H1 (cell line): ENCODE results near the gene RAD51B. TPM values are rescaled to one million over a fixed set of nuclear protein-coding genes. Genes with fewer than 3 reads are reported as not detected.

Experiments used
- CTCF ChIA-PET: fragments of 300-600 bp; sonication (Branson Sonifier 250); formaldehyde crosslinking; loops from one replicate; lab custom pipeline; 2021; ENCODE audit not compliant: partially characterized antibody; lab: Charles Lee
- POLR2A ChIA-PET: fragments of 300-600 bp; sonication (Branson Sonifier 250); formaldehyde crosslinking; loops from one replicate; lab custom pipeline; 2021; ENCODE audit warnings: inconsistent platforms; ENCODE audit not compliant: partially characterized antibody; lab: Charles Lee
- DNase-seq, 2 experiments: peaks; one replicate each; pipeline versions ENCODE4 v3.0.0 to v3.0.0-alpha.2; 2010 to 2022; ENCODE audit warnings: low spot score in 2 of 2, low read depth in 1 of 2, mixed read lengths in 1 of 2
- FAIRE-seq: peaks from 2 replicates; lab custom pipeline; 2011; peaks lifted over from hg19 to GRCh38; lab: Jason Lieb, UNC
- H2AFZ ChIP-seq: 2 replicates; pipeline ENCODE4 v1.8.1; 2012; ENCODE audit warnings: low read length, inconsistent platforms
- H2AK5ac ChIP-seq: 2 replicates; pipeline ENCODE4 v1.6.1; 2013; ENCODE audit warnings: low read depth, low read length
- H2BK120ac ChIP-seq: replicated peaks from 2 replicates; pipeline ENCODE3; 2013; ENCODE audit warnings: low read depth, low read length, inconsistent platforms
- H2BK12ac ChIP-seq: 2 replicates; pipeline ENCODE4 v1.6.1; 2013; ENCODE audit warnings: low read depth, low read length
- H2BK15ac ChIP-seq: 2 replicates; pipeline ENCODE4 v1.6.1; 2013; ENCODE audit warnings: low read length
- H2BK20ac ChIP-seq: 2 replicates; pipeline ENCODE4 v1.6.1; 2013; ENCODE audit warnings: low read length
- H2BK5ac ChIP-seq: 2 replicates; pipeline ENCODE4 v1.6.1; 2013; ENCODE audit warnings: low read depth, low read length
- H3K14ac ChIP-seq: 2 replicates; pipeline ENCODE4 v1.6.1; 2013; ENCODE audit warnings: inconsistent platforms; ENCODE audit not compliant: insufficient read length
- H3K18ac ChIP-seq: 2 replicates; pipeline ENCODE4 v1.6.1; 2013; ENCODE audit warnings: low read length; ENCODE audit errors: extremely low read depth
- H3K23ac ChIP-seq: 2 replicates; pipeline ENCODE4 v1.6.1; 2013; ENCODE audit warnings: inconsistent platforms; ENCODE audit not compliant: insufficient read length
- H3K23me2 ChIP-seq: 2 replicates; pipeline ENCODE4 v1.6.1; 2013; ENCODE audit warnings: low read depth, low read length
- H3K27ac ChIP-seq: 2 replicates; pipeline ENCODE4 v1.6.1; 2011; ENCODE audit warnings: low read depth, low read length, inconsistent platforms
- H3K27me3 ChIP-seq, 4 experiments: replicated peaks in 1 of 4; 1 replicate in 1 of 4; 2 replicates in 3 of 4; pipeline versions ENCODE4 v1.6.1 to v1.8.1; 2011 to 2013; ENCODE audit warnings: low read length in 3 of 4, mild to moderate bottlenecking in 3 of 4, inconsistent platforms in 2 of 4, mixed read lengths in 2 of 4, moderate library complexity in 1 of 4; ENCODE audit not compliant: control insufficient read depth in 3 of 4, insufficient read depth in 3 of 4; ENCODE audit errors: extremely low read depth in 1 of 4
- H3K36me3 ChIP-seq, 4 experiments: 2 replicates each; pipeline versions ENCODE4 v1.6.1 to v1.8.1; 2011 to 2013; ENCODE audit warnings: mild to moderate bottlenecking in 4 of 4, low read length in 3 of 4, moderate library complexity in 2 of 4, control low read depth in 1 of 4, inconsistent platforms in 1 of 4; ENCODE audit not compliant: insufficient read depth in 4 of 4, control insufficient read depth in 2 of 4
- H3K4ac ChIP-seq: replicated peaks from 2 replicates; pipeline ENCODE3; 2013; ENCODE audit warnings: low read length, low read depth, mixed read lengths, inconsistent platforms; ENCODE audit not compliant: insufficient read length
- H3K4me1 ChIP-seq, 4 experiments: replicated peaks in 1 of 4; 1 replicate in 1 of 4; 2 replicates in 3 of 4; pipeline versions ENCODE4 v1.6.1 to v1.8.1; 2011 to 2013; ENCODE audit warnings: low read length in 3 of 4, inconsistent platforms in 2 of 4, mixed read lengths in 1 of 4; ENCODE audit not compliant: insufficient read depth in 4 of 4, control insufficient read depth in 3 of 4
- H3K4me2 ChIP-seq, 2 experiments: 2 replicates each; pipeline versions ENCODE4 v1.6.1 to v1.8.1; 2011 to 2013; ENCODE audit warnings: low read depth in 2 of 2, low read length in 2 of 2, control low read depth in 1 of 2, inconsistent platforms in 1 of 2, mild to moderate bottlenecking in 1 of 2; ENCODE audit not compliant: insufficient read depth in 1 of 2
- H3K4me3 ChIP-seq, 4 experiments: fragments of 200-600, 300-600 bp in 1 of 4; sonication (generic), shearing (Covaris generic), sonication (Bioruptor Twin) in 1 of 4; 2 replicates each; pipeline versions ENCODE4 v1.5.1 to v1.8.1; 2011 to 2016; ENCODE audit warnings: low read length in 4 of 4, low read depth in 3 of 4, control low read depth in 2 of 4, inconsistent platforms in 2 of 4, mild to moderate bottlenecking in 2 of 4, mixed read lengths in 1 of 4, moderate library complexity in 1 of 4; ENCODE audit not compliant: insufficient read depth in 2 of 4; ENCODE audit errors: extremely low read depth in 1 of 4
- H3K56ac ChIP-seq: replicated peaks from 2 replicates; pipeline ENCODE3; 2013; ENCODE audit warnings: low read depth, mild to moderate bottlenecking, mixed read lengths, low read length, inconsistent platforms; ENCODE audit not compliant: insufficient read length
- H3K79me1 ChIP-seq: 2 replicates; pipeline ENCODE4 v1.6.1; 2013; ENCODE audit warnings: low read depth, low read length, control low read depth
- H3K79me2 ChIP-seq, 2 experiments: 2 replicates each; pipeline versions ENCODE4 v1.6.1 to v1.8.1; 2012 to 2013; ENCODE audit warnings: low read length in 2 of 2, mild to moderate bottlenecking in 2 of 2, inconsistent platforms in 1 of 2; ENCODE audit not compliant: insufficient read depth in 2 of 2, control insufficient read depth in 1 of 2
- H3K9ac ChIP-seq, 4 experiments: replicated peaks in 1 of 4; 1 replicate in 1 of 4; 2 replicates in 3 of 4; pipeline versions ENCODE4 v1.6.1 to v1.8.1; 2011 to 2013; ENCODE audit warnings: low read depth in 3 of 4, low read length in 3 of 4, control low read depth in 2 of 4, mild to moderate bottlenecking in 2 of 4, moderate library complexity in 2 of 4, inconsistent platforms in 1 of 4; ENCODE audit errors: extremely low read depth in 1 of 4
- H3K9me3 ChIP-seq, 2 experiments: 2 replicates each; pipeline versions ENCODE4 v1.6.1 to v1.8.1; 2012 to 2013; ENCODE audit warnings: mild to moderate bottlenecking in 2 of 2, moderate library complexity in 2 of 2, control low read depth in 1 of 2, inconsistent platforms in 1 of 2, low read depth in 1 of 2, low read length in 1 of 2, mixed read lengths in 1 of 2; ENCODE audit not compliant: insufficient read depth in 2 of 2
- H4K20me1 ChIP-seq, 2 experiments: replicated peaks in 1 of 2; 2 replicates each; pipeline versions ENCODE3 to v1.8.1; 2011 to 2013; ENCODE audit warnings: inconsistent platforms in 2 of 2, low read length in 2 of 2, mild to moderate bottlenecking in 1 of 2; ENCODE audit not compliant: insufficient read depth in 2 of 2, control insufficient read depth in 1 of 2
- H4K5ac ChIP-seq: 2 replicates; pipeline ENCODE4 v1.6.1; 2013; ENCODE audit warnings: low read length, low read depth, mixed read lengths, inconsistent platforms; ENCODE audit not compliant: insufficient read length
- H4K8ac ChIP-seq: 2 replicates; pipeline ENCODE4 v1.8.0; 2013; ENCODE audit warnings: mild to moderate bottlenecking, moderate library complexity, low read length, inconsistent platforms; ENCODE audit not compliant: insufficient read depth; ENCODE audit errors: extremely low read depth
- H4K91ac ChIP-seq: replicated peaks from 2 replicates; pipeline ENCODE3; 2013; ENCODE audit warnings: low read length, mixed read lengths, inconsistent platforms; ENCODE audit not compliant: insufficient read length
- CBX8 ChIP-seq: fragments of 300-800, 300-1000 bp; sonication (generic); IDR thresholded peaks from 2 replicates; pipeline ENCODE4 v1.7.1; 2016; ENCODE audit warnings: low read depth, low read length, borderline replicate concordance
- RBBP5 ChIP-seq: IDR thresholded peaks from 2 replicates; pipeline ENCODE4 v1.7.1; 2012; ENCODE audit warnings: low read depth, mild to moderate bottlenecking, inconsistent platforms, low read length, moderate library complexity, borderline replicate concordance
- RFX5 ChIP-seq: IDR thresholded peaks from 2 replicates; pipeline ENCODE4 v1.6.1; 2011; ENCODE audit warnings: low read depth, low read length, improper control_type of control experiment, borderline replicate concordance
- SUZ12 ChIP-seq: fragments of 200-600 bp; sonication (generic); IDR thresholded peaks from 2 replicates; pipeline ENCODE4 v1.6.1; 2012; ENCODE audit warnings: mild to moderate bottlenecking, inconsistent platforms, low read length, moderate library complexity, mixed read lengths
- TCF12 ChIP-seq: IDR thresholded peaks from 2 replicates; pipeline ENCODE4 v1.6.1; 2011; ENCODE audit warnings: low read depth, mild to moderate bottlenecking, low read length
- polyA plus RNA-seq, 7 experiments: library from polyadenylated mRNA; depleted of rRNA in 3 of 7; stranded (reverse) in 5 of 7; unstranded in 2 of 7; fragments of >200 nt in 5 of 7; fragments of 200-250 nt in 2 of 7; gene quantifications; 1 replicate in 5 of 7; 2 replicates in 1 of 7; 4 replicates in 1 of 7; pipeline versions ENCODE4 v1.2.1 to v1.2.3, GENCODE V29; 2011 to 2013; ENCODE audit warnings: missing spikeins in 2 of 7, mixed read lengths in 2 of 7
- total RNA-seq: library from RNA; stranded (reverse); fragmentation: NEBNext Ultra II Directional; extraction: Animal tissue kit (Norgen Biotek cat#: 25700); gene quantifications from 2 replicates; pipeline ENCODE4 v1.2.1, GENCODE V29; 2021

RAD51B gene
- total and polyA plus RNA-seq, 2 of the 8 experiments (the other 6 are each of a cell fraction or from before 2014, with no cell fraction given), result 3.9 to 14.9 TPM

DNA sequence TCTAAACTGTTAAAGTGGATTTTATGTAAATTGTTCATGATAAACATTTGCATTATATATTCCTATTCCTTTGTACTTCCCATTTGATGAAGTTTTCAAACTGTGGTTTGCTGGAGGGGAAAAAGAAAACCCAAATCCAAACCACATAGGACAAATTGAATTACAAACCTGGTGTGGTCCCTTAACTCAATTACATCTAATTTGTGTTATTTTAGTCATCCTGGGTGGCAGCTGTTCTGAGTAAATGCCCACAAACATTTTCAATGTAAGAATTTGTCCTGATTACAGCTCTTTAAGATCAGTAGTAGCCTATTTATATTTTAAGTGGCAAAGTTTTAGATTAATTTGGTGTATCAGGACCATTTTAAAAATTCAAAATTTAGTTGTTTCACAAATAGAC lies 153.9 kb downstream of the RAD51B start:
- POLR2A ChIA-PET, result no interaction called here
- no peak for FAIRE-seq
- TF ChIP-seq CBX8 (no peak), TCF12 (no peak), SUZ12 (no peak), RBBP5 (no peak), RFX5 (no peak)

More for the DNA sequence above, 153.9 kb downstream of the RAD51B start:
- no peak overlapping the region for H3K56ac ChIP-seq
- H3K4me1 ChIP-seq, result peaks cover 0 to 10% (median 2%) of the 10 kb centered on the region in 4 experiments; a peak in 2 of 7 replicates
- H3K27ac ChIP-seq, result no peak overlapping the region
- no peaks in the 10 kb centered on the region for H3K79me1 ChIP-seq
- H3K14ac ChIP-seq, result no peak overlapping the region
- H2BK20ac ChIP-seq, result no peak overlapping the region
- no peak overlapping the region for H4K91ac ChIP-seq
- H3K4me2 ChIP-seq, result no peak overlapping the region
- H3K4me3 ChIP-seq, result no peak overlapping the region
- H3K9ac ChIP-seq, result no peak overlapping the region
- H3K18ac ChIP-seq, result no peak overlapping the region
- H3K4ac ChIP-seq, result no peak overlapping the region
- no peaks in the 10 kb centered on the region for H4K20me1 ChIP-seq
- no peak overlapping the region for H2BK5ac ChIP-seq
- H2BK120ac ChIP-seq, result no peak overlapping the region
- peaks cover 0 to 7% (median 2%) of the 10 kb centered on the region in 4 experiments; a peak in 1 of 8 replicates for H3K36me3 ChIP-seq
- H3K23me2 ChIP-seq, result no peaks in the 10 kb centered on the region
- peaks cover 5 to 6% of the 10 kb centered on the region in 2 experiments; a peak in 2 of 4 replicates for H3K9me3 ChIP-seq
- H2AK5ac ChIP-seq, result no peak overlapping the region
- H4K5ac ChIP-seq, result no peak overlapping the region
- H2AFZ ChIP-seq, result no peak overlapping the region
- H2BK12ac ChIP-seq, result no peak overlapping the region
- no peaks in the 10 kb centered on the region for H3K27me3 ChIP-seq
- H3K79me2 ChIP-seq, result no peaks in the 10 kb centered on the region
- CTCF ChIA-PET, result no interaction called here
- H3K23ac ChIP-seq, result no peak overlapping the region
- H4K8ac ChIP-seq, result no peak overlapping the region
- no peak overlapping the region for H2BK15ac ChIP-seq
- no peak for DNase-seq
